ENCODE measurements around the gene ADAMTSL2. TPM values are rescaled to one million over a fixed set of nuclear protein-coding genes. Genes with fewer than 3 reads are reported as not detected.

ADAMTSL2 gene
- total RNA-seq, 1 donor from 2014 or later, result 17.4 TPM

DNA sequence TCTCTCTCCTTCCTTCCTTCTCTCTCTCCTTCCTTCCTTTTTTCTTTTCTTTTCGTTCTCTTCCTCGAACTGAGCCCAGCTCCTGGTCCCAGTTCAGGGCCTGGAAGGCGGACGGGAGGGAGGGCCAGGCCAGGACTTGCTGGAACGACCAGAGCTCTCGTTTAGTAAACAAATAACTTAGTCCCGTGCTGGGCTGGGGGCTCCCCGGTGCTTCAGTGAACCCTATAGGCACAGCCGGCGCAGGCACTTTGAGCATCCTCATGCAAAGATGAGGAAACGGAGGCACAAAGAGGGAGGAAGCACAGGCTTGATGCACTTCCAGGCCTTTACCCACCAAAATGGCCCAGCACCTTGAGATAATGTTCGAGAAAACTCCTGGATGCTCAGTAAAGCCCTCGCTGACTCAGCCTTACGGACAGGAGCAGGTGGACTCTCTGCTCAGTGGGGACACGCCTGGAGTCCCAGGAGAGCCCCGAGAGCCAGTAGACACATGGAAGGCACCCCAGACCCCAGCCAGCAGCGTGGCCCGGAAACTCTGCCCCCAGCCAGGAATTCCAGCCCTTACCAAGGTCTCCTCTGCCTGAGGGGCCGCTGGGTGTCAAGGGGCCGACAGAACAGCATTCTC is 55.8 kb downstream of the ADAMTSL2 start:
- DNase-seq (no peak), ATAC-seq (no peak)
- Histone ChIP-seq H3K27me3 (peaks cover 16% of the 10 kb centered on the region), H3K36me3 (no peaks in the 10 kb centered on the region), H3K9me3 (no peaks in the 10 kb centered on the region), H3K4me1 (no peaks in the 10 kb centered on the region), H3K27ac (no peak overlapping the region), H3K4me3 (no peak overlapping the region)
- TF ChIP-seq, protein P1, sequence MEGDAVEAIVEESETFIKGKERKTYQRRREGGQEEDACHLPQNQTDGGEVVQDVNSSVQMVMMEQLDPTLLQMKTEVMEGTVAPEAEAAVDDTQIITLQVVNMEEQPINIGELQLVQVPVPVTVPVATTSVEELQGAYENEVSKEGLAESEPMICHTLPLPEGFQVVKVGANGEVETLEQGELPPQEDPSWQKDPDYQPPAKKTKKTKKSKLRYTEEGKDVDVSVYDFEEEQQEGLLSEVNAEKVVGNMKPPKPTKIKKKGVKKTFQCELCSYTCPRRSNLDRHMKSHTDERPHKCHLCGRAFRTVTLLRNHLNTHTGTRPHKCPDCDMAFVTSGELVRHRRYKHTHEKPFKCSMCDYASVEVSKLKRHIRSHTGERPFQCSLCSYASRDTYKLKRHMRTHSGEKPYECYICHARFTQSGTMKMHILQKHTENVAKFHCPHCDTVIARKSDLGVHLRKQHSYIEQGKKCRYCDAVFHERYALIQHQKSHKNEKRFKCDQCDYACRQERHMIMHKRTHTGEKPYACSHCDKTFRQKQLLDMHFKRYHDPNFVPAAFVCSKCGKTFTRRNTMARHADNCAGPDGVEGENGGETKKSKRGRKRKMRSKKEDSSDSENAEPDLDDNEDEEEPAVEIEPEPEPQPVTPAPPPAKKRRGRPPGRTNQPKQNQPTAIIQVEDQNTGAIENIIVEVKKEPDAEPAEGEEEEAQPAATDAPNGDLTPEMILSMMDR (IDR thresholded peaks at IDR 0.05), result no peak
- intact Hi-C loops (cut with DNase I), result no loop called here

DNA sequence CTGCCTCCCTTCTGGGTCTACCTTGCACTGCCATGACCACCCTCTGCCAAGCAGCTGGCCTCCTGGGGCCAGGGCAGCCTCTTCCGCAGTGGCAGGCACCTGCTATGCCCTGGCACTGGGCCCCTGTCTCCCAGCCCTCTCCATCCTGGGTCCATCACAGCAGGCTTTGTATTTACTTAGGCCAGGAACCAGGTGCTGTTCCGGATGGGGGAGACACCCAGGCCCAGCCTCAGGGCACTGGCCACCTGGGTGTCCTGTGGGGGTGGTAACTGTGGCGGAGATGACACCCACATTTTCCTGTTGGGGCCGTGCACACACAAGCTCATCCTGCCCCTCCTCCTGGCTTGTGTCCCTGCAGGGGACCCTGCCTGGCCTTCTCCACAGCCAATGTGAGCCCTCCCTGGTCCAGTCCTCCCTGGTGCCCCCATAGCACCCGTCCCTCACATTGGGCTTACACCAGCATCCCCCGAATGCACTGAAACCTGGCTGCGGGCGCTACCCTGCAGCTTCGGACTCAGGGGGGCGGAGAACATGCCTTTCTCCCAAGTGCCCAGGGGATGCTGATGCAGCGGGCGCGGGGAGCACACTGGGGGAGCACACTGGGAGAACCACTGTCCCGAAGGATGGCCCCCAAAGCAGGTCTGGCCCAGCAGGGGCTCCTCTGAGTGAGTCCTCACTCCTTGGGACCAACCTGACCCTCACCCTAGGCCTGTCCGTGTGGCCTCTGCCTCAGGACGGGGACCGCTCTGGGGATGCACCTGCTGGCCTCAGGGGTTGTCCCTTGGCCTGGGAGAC is 56.8 kb downstream of the ADAMTSL2 start:
- Histone ChIP-seq H3K4me1 (no peaks in the 10 kb centered on the region), H3K27ac (no peak overlapping the region), H3K36me3 (no peaks in the 10 kb centered on the region), H3K4me3 (no peak overlapping the region), H3K27me3 (peaks cover 7% of the 10 kb centered on the region), H3K9me3 (no peaks in the 10 kb centered on the region)
- DNase-seq, result no peak
- intact Hi-C loops (cut with DNase I), result no loop called here
- ATAC-seq, result no peak
- TF ChIP-seq, protein P1 (IDR thresholded peaks at IDR 0.05), result no peak

DNA sequence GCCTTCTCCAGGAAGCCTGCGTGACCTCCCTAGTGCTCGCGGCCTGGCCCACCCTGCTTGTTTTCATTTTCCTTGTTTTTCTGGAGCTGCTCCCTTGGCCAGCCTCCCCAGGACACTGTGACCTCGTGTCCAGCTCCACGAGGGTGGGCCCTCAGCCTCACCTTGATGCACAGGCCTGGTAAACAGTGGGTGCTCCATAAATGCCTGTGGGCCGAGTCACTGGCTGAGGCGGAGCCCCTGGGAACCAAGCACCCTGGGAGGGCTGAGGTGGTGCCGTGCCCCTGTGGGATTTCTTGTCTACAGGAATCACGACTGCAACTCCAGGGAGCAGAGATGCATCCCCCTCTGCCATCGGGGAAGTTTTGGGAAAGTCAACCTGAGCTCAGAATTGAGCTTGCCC is 57.5 kb downstream of the ADAMTSL2 start:
- ATAC-seq, result no peak
- Histone ChIP-seq H3K27me3 (peaks cover under 1% of the 10 kb centered on the region), H3K36me3 (no peaks in the 10 kb centered on the region), H3K4me1 (no peaks in the 10 kb centered on the region), H3K9me3 (peaks cover 4% of the 10 kb centered on the region), H3K27ac (no peak overlapping the region), H3K4me3 (no peak overlapping the region)
- intact Hi-C loops (cut with DNase I), result no loop called here
- no peak for DNase-seq
- TF ChIP-seq, protein P1 (IDR thresholded peaks at IDR 0.05), result no peak

DNA sequence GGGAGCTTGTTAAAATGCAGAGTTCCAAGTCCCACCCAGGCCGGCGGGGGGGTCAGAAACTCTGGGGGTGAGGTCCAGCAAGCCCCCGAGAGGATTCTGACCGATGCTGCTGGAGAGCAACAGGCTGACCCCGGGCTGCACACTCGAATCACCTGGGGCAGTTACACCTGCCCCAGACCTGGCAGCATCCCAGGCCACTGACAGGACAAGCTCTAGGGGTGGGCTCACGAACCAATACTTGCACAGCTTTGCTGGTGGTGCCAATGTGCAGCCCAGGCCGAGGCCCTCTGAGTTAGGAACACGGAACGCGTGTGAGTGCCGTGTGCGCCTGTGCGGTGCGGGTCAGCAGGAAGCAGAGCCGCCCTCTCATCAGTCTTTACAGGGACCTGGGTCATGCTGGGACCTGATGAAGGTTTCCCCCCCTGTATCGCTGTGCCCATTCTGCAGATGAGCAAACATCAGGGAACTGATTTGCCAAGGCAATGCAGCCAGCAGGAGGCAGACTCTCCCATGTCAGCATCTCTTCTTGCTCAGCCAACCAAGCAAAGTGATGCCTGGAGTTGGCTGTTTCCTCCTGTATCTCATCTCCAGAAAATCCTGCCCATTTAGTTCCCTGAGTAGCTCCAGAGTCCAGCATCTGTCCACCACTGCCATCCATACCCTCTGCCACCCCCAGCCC is 58.4 kb downstream of the ADAMTSL2 start:
- ATAC-seq (no peak), DNase-seq (no peak)
- Histone ChIP-seq H3K36me3 (no peaks in the 10 kb centered on the region), H3K4me3 (no peak overlapping the region), H3K27ac (no peak overlapping the region), H3K4me1 (no peaks in the 10 kb centered on the region), H3K27me3 (no peaks in the 10 kb centered on the region), H3K9me3 (peaks cover 5% of the 10 kb centered on the region)
- TF ChIP-seq, protein P1 (IDR thresholded peaks at IDR 0.05), result peak; percentile 8
- intact Hi-C loops (cut with DNase I), result no loop called here

DNA sequence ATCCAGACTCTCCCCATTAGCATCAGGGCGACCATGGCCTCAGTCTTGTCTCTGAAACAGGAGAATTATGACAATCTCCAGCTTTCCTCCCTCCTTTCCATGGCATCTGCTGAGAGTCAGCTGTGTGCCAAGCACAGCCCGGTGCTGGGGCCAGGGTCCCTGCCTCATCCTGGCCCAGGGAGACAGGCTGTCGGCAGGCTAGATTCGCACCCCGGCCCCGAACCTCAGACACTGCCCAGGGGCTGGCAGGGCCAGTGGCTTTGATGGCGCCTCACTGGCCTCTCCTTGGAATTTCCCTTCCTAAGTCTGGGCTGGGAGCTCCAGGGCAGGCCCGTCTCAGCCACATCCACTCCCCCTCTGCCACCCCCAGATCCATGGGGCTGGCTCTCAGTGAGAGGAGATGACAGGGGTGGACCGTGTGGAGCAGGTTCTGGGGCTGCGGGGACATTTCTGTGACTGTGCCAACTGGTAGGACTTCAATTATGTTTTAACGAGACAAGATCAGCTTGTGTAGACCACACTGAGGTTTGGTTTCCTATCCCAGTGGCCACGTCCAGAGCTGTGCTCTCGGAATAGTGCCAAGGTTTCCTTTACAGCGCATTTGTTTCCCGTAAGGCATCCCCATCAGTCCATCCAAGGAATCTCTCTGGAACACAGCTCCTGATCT is 59.2 kb downstream of the ADAMTSL2 start:
- ATAC-seq (no peak), DNase-seq (no peak)
- TF ChIP-seq, protein P1 (IDR thresholded peaks at IDR 0.05), result no peak
- no peaks in the 10 kb centered on the region for H3K27me3 ChIP-seq
- intact Hi-C loops (cut with DNase I), result no loop called here
- H3K27ac ChIP-seq, result no peak overlapping the region
- peaks cover 8% of the 10 kb centered on the region for H3K9me3 ChIP-seq
- H3K4me1 ChIP-seq, result no peaks in the 10 kb centered on the region
- no peaks in the 10 kb centered on the region for H3K36me3 ChIP-seq
- H3K4me3 ChIP-seq, result no peak overlapping the region

Measured in upper lobe of right lung (tissue), 1 donor.